Activated CD8-positive, alpha-beta T cell treated with anti-CD3 and anti-CD28 coated beads for 36 hours (primary cell): ENCODE results near the gene CRACR2A. TPM values are rescaled to one million over a fixed set of nuclear protein-coding genes. Genes with fewer than 3 reads are reported as not detected.

Experiments used
- ATAC-seq: fragments of 200-7000 bp; cut with Tn5 transposase; one replicate; pipeline ENCODE4 v1.10.0; 2021; ENCODE audit warnings: mild to moderate bottlenecking, moderate library complexity
- CTCF ChIA-PET: fragments of 350-600 bp; sonication (Branson Sonifier 250); formaldehyde crosslinking; loops from one replicate; lab custom pipeline; 2021; ENCODE audit warnings: antibody characterized with exemption; lab: Charles Lee
- POLR2A ChIA-PET: fragments of 350-600 bp; sonication (Branson Sonifier 250); formaldehyde crosslinking; loops from one replicate; lab custom pipeline; 2021; ENCODE audit warnings: antibody characterized with exemption; lab: Charles Lee
- DNase-seq: peaks from one replicate; pipeline ENCODE4 v3.0.0-alpha.2; 2020
- H3K27ac Mint-ChIP-seq: one replicate; pipeline ENCODE4 v1.8.0; 2021; ENCODE audit warnings: mild to moderate bottlenecking, mixed read lengths
- H3K27me3 Mint-ChIP-seq: one replicate; pipeline ENCODE4 v1.8.0; 2021; ENCODE audit warnings: mixed read lengths
- H3K36me3 Mint-ChIP-seq: one replicate; pipeline ENCODE4 v1.8.0; 2021; ENCODE audit warnings: low read depth, mixed read lengths
- H3K4me1 Mint-ChIP-seq: one replicate; pipeline ENCODE4 v1.8.0; 2021; ENCODE audit warnings: low read depth, mixed read lengths
- H3K4me3 Mint-ChIP-seq: one replicate; pipeline ENCODE4 v1.8.0; 2021; ENCODE audit warnings: mild to moderate bottlenecking, moderate library complexity, mixed read lengths
- H3K9me3 Mint-ChIP-seq: one replicate; pipeline ENCODE4 v1.8.0; 2021; ENCODE audit warnings: mixed read lengths
- CTCF ChIP-seq: fragments of 200-600 bp; IDR thresholded peaks from one replicate; pipeline ENCODE4 v1.8.0; 2022; ENCODE audit warnings: antibody characterized with exemption, mild to moderate bottlenecking
- intact Hi-C: fragments of 100-400 bp; cut with micrococcal nuclease; formaldehyde crosslinking; loops from one replicate; pipeline ENCODE4 v1.10.0; 2022
- total RNA-seq, 2 experiments: library from RNA; stranded (reverse); gene quantifications; one replicate each; pipeline ENCODE4 v1.2.3, GENCODE V29; 2021

CRACR2A gene
- total RNA-seq, 2 experiments from 2014 or later: 21.2 to 24.7 TPM

- POLR2A ChIA-PET: no interaction called here
- H3K27ac Mint-ChIP-seq: no peak overlapping the region
- CTCF ChIA-PET: interaction anchor here (1.1 to 2.1 kb wide), 2 partner anchors 10 to 347 kb away, joined by 3 to 5 read pairs; no protein-coding TSS in a partner anchor
These were observed 105.4 kb downstream of the CRACR2A start for GRCh38 chr12:3647504-3647903.

GRCh38 chr12:3646561-3647241 is 106.2 kb downstream of the CRACR2A start:
- H3K36me3 Mint-ChIP-seq: peaks cover 4% of the 10 kb centered on the region
- ATAC-seq: no peak
- intact Hi-C loops: no loop called here
- no peaks in the 10 kb centered on the region for H3K27me3 Mint-ChIP-seq
- CTCF ChIA-PET: interaction anchor here (1.1 kb wide), 1 partner anchor 11 kb away, joined by 3 read pairs; no protein-coding TSS in a partner anchor
- H3K4me1 Mint-ChIP-seq: no peaks in the 10 kb centered on the region
- POLR2A ChIA-PET: no interaction called here
- H3K27ac Mint-ChIP-seq: no peak overlapping the region
- H3K4me3 Mint-ChIP-seq: no peak overlapping the region
- no peaks in the 10 kb centered on the region for H3K9me3 Mint-ChIP-seq
- no peak for TF ChIP-seq CTCF
- DNase-seq: no peak

More at GRCh38 chr12:3647504-3647903, 105.4 kb downstream of the CRACR2A start:
- Mint-ChIP-seq H3K4me1 (no peaks in the 10 kb centered on the region), H3K4me3 (no peak overlapping the region), H3K27me3 (no peaks in the 10 kb centered on the region), H3K9me3 (no peaks in the 10 kb centered on the region), H3K36me3 (peaks cover 2% of the 10 kb centered on the region)
- no peak for TF ChIP-seq CTCF
- intact Hi-C loops: no loop called here
- ATAC-seq (no peak), DNase-seq (no peak)

GRCh38 chr12:3645091-3645490 is 107.8 kb downstream of the CRACR2A start:
- H3K9me3 Mint-ChIP-seq: no peaks in the 10 kb centered on the region
- intact Hi-C loops: no loop called here
- TF ChIP-seq CTCF: no peak
- no peak overlapping the region for H3K27ac Mint-ChIP-seq
- ATAC-seq: no peak
- no peaks in the 10 kb centered on the region for H3K27me3 Mint-ChIP-seq
- H3K4me1 Mint-ChIP-seq: no peaks in the 10 kb centered on the region
- no peak for DNase-seq
- peaks cover 9% of the 10 kb centered on the region for H3K36me3 Mint-ChIP-seq
- CTCF ChIA-PET: no interaction called here
- POLR2A ChIA-PET: no interaction called here
- H3K4me3 Mint-ChIP-seq: no peak overlapping the region

- Mint-ChIP-seq H3K27me3 (no peaks in the 10 kb centered on the region), H3K4me3 (no peak overlapping the region), H3K4me1 (no peaks in the 10 kb centered on the region), H3K9me3 (no peaks in the 10 kb centered on the region), H3K27ac (no peak overlapping the region), H3K36me3 (peaks cover 9% of the 10 kb centered on the region)
- ATAC-seq (no peak), DNase-seq (no peak)
- intact Hi-C loops: no loop called here
- TF ChIP-seq CTCF: no peak
- ChIA-PET POLR2A (no interaction called here), CTCF (no interaction called here)
These were observed 108.8 kb downstream of the CRACR2A start for GRCh38 chr12:3644104-3644503.

DNA sequence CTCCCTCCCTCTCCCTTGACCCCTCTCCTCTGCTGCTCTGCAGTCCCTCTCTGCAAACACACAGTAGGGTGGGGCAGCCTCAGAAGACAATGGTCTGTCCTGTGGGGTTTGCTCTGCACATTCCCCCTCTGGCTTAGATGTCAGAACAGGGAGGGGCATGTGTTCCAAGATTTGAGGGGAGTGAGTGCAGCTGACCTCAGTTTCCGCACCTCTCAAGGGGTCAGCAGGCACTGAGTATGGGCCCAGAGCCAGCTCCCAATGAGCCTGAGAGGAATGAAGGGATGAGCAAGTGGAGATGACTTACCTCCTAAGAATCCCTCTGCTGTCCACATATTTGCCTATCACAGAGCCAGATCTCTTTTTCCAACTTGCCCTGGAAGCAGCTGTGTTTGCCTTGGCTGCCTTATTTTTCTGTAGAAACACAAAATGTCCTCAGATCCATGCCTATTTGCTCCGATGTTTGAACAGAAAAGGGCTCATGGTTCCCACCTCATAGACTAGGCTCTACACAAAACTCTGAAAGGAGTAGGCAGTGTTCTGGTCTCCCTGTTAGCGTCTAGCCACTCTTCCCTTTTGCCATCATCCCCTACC is 111.4 kb downstream of the CRACR2A start:
- H3K27ac Mint-ChIP-seq: no peak overlapping the region
- no peak for ATAC-seq
- H3K4me3 Mint-ChIP-seq: no peak overlapping the region
- H3K36me3 Mint-ChIP-seq: peaks cover 22% of the 10 kb centered on the region
- H3K27me3 Mint-ChIP-seq: no peaks in the 10 kb centered on the region
- TF ChIP-seq CTCF: no peak
- ChIA-PET POLR2A (interaction anchor here (0.7 kb wide), 1 partner anchor 342 kb away, joined by 3 read pairs; no protein-coding TSS in a partner anchor), CTCF (no interaction called here)
- no peaks in the 10 kb centered on the region for H3K9me3 Mint-ChIP-seq
- DNase-seq: no peak
- no peaks in the 10 kb centered on the region for H3K4me1 Mint-ChIP-seq
- intact Hi-C loops: no loop called here
